ENCODE results near the gene SPNS1. TPM values are rescaled to one million over a fixed set of nuclear protein-coding genes. Genes with fewer than 3 reads are reported as not detected.

Gene SPNS1
- total and polyA plus RNA-seq, 7 donors = 12.9 to 46.9 (median 20.3) TPM

GRCh38 chr16:28930203-28930602 is 44.4 kb upstream of the SPNS1 start:
- WGBS, 3 donors = 85 to 89% (median 87%) methylated on average over 3 of the region's 3 CpGs
- ATAC-seq (no peak), DNase-seq (no peak)
- Histone ChIP-seq H3K4me1 (no peaks in the 10 kb centered on the region), H3K27me3 (ENCODE audit: insufficient read depth in 3 of 3, low read length in 2 of 3) (no peaks in the 10 kb centered on the region), H3K9me3 (no peaks in the 10 kb centered on the region), H3K4me3 (no peak overlapping the region), H3K27ac (no peak overlapping the region), H3K36me3 (ENCODE audit: insufficient read depth in 1 of 2, low read depth in 1 of 2) (no peaks in the 10 kb centered on the region)
- intact Hi-C loops (cut with DNase I) = no loop called here
- TF ChIP-seq CTCF (IDR thresholded peaks at IDR 0.05) = no peak

DNA sequence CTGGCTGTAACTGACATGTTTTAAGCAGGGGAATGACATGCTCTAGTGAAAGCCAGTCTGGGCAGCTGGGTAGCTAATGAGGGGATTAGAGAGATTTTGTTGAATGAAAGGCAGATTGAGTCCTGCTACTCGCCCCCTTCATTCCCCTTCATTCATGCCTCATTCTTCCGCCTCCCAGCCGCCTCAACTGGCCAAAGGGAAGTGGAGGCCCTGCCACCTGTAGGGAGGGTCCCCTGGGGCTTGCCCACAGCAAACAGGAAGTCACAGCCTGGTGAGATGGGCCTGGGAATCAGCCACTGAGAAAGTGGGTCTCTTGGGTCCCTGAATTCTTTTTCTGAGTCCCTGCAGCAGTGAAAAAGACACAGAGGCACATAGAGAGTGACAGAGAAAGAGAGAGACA is 43.9 kb upstream of the SPNS1 start:
- intact Hi-C loops (cut with DNase I) = no loop called here
- WGBS, 3 donors = 56 to 70% (median 68%) methylated on average over 3 of the region's 3 CpGs
- Histone ChIP-seq H3K27me3 (ENCODE audit: insufficient read depth in 3 of 3, low read length in 2 of 3) (no peaks in the 10 kb centered on the region), H3K27ac (no peak overlapping the region), H3K4me3 (no peak overlapping the region), H3K9me3 (no peaks in the 10 kb centered on the region), H3K36me3 (ENCODE audit: insufficient read depth in 1 of 2, low read depth in 1 of 2) (no peaks in the 10 kb centered on the region), H3K4me1 (no peaks in the 10 kb centered on the region)
- TF ChIP-seq CTCF (IDR thresholded peaks at IDR 0.05) = no peak
- ATAC-seq (no peak), DNase-seq (no peak)

GRCh38 chr16:28931801-28932225 is 42.8 kb upstream of the SPNS1 start, which contains the start of gene CD19:
Gene CD19 (plus strand): TSS chr16:28931971. CDS start chr16:28932001, 30 bp downstream.
- WGBS, 3 donors = 93 to 97% (median 94%) methylated on average over 8 to 10 of the region's 10 CpGs
- DNase-seq (no peak), ATAC-seq (no peak)
- no peak for TF ChIP-seq CTCF (IDR thresholded peaks at IDR 0.05)
- H3K27ac ChIP-seq = no peak within 1 kb of the TSS
- no peaks in the 10 kb centered on the region for H3K36me3 ChIP-seq (ENCODE audit: insufficient read depth in 1 of 2, low read depth in 1 of 2)
- no peaks in the 10 kb centered on the region for H3K4me1 ChIP-seq
- no peaks in the 10 kb centered on the region for H3K27me3 ChIP-seq (ENCODE audit: insufficient read depth in 3 of 3, low read length in 2 of 3)
- intact Hi-C loops (cut with DNase I) = no loop called here
- no peak within 1 kb of the TSS for H3K4me3 ChIP-seq
- H3K9me3 ChIP-seq = no peaks in the 10 kb centered on the region

- intact Hi-C loops (cut with DNase I) = no loop called here
- Histone ChIP-seq H3K27ac (no peak overlapping the region), H3K9me3 (no peaks in the 10 kb centered on the region), H3K27me3 (ENCODE audit: insufficient read depth in 3 of 3, low read length in 2 of 3) (no peaks in the 10 kb centered on the region), H3K4me3 (no peak overlapping the region), H3K36me3 (ENCODE audit: insufficient read depth in 1 of 2, low read depth in 1 of 2) (no peaks in the 10 kb centered on the region), H3K4me1 (no peaks in the 10 kb centered on the region)
- 73 to 79% (median 79%) methylated on average over 20 of the region's 20 CpGs for WGBS, 3 donors
- ATAC-seq = no peak
- no peak for DNase-seq
- TF ChIP-seq CTCF (IDR thresholded peaks at IDR 0.05) = no peak
Measured at GRCh38 chr16:28932339-28933141, 42.0 kb upstream of the SPNS1 start.
